SHP77 treated with DMSO at 0.1 percent for 48 hours (cell line): ENCODE results near the gene CTXN3.

Source experiments
- DNase-seq: peaks from one replicate; lab custom pipeline; 2025; lab: John Stamatoyannopoulos, UW

The CTXN3 gene

DNA sequence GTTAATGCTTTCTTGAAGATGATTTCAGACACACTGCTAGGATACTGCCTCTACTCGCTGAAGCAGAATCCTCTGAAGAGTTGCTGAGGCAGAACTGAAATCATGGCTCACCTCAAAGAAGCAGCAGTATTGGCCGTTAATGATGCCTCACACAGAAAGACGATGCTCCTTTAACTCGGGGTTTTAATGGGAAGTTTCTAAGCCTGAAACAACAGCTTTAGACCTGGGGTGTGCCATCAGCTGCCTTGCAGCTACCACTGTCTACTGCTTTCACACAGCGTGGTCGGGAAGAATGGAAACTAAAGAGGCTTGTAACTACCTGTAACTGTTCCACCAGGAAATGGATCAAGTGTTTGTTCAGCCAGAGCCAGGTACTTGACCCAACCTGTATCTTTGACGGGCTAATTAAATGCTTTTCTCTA lies at the start of gene CTXN3:
TSS of gene CTXN3 (plus strand) at position 65 of the 422 bp plus-strand sequence. CDS start 8,440 bp downstream, outside the sequence.
- peak; percentile 42 for DNase-seq

DNA sequence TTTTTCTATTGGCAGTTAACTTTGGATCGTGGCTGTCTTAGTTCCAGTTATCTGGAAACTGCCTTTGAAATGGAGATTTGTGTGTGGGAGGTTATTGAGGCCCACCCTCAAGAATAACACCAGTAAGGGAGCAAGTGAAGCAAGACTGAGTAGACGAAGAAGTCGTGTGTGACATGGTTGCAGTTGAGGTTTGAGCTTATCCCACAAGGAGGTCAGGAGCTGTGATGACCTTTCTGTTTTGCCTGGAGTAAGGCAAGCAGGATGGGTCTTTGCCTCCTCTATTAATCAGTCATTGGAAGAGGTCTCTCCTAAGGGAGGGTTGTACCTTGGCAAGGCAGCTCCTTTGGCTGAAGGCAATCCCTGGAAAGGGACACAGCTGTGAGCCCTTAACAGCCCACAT lies 49.6 kb upstream of the CTXN3 start:
- DNase-seq, result no peak

DNA sequence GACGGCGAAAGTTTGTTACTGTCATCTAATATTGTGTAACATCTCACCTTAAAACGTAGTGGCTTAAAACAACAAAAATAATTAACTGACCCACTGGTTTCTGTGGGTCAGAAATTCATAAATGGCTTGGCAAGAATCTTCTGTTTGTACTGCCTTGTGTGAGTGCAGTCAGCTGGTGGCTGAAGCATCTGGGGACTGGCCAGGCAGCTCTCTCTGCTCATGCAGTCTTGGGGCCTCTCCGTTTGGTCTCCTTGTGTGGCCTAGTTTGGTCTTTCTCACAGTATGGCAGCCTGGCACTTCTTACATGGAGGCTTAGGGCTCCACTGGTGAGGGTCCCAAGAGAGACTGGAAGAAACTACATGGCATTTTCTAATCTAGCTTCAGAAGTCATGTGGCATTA lies 49.0 kb upstream of the CTXN3 start:
- DNase-seq, result no peak

DNA sequence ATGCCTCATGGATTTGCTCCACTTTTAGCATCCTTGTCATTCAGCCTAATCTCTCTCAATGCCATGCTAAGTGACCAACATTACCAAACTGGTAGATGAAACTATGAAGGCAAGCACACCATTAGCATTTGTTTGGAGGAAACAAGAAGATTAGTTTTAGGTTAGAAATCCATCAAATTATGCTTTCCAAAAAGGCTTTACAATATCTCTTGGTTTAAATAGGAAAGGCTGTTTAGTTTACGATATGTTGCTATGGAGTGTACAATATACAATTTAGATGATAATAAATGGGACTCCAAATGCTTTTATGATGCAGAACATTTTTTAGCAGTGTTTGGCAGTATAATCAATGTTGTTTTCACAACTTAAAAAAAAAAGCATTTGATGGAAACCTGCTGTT lies 47.8 kb upstream of the CTXN3 start:
- DNase-seq, result no peak

DNA sequence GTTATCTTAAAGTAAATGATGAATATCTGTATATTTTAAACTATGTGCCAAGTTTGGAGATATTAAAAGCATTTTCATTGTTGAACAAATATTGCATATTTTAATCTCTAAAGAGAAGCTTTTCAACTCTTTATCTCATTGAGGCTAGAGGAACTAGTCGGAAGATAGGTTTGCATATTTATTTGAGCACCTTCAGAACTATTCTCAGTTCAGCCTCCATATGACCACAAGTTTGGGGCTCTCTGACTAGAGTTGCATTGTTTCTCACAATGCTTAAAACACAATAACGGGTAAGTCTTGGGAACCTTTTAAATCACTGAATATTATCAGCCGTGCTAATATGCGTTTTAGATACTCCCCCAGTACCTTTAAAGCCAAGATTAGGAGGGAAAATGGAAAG lies 47.3 kb upstream of the CTXN3 start:
- DNase-seq, result no peak

DNA sequence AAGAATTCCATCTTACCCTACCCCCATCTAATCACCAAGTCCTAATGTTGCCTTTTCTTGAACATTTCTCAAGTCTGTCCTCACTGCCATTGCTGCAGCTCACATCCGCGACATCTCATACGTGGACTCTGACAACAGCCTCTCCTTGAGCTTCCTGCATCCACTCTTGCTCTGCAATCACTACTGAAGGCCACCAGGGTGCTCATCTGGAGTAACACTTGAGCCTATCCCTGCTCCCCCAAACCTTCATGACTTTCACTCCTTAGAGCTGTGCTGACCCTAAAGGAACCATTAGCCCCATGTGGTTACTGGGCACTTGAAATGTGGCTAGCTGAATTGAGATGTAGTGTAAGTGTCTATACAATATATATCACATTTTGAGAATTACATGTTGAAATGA lies 46.4 kb upstream of the CTXN3 start:
- DNase-seq, result no peak

DNA sequence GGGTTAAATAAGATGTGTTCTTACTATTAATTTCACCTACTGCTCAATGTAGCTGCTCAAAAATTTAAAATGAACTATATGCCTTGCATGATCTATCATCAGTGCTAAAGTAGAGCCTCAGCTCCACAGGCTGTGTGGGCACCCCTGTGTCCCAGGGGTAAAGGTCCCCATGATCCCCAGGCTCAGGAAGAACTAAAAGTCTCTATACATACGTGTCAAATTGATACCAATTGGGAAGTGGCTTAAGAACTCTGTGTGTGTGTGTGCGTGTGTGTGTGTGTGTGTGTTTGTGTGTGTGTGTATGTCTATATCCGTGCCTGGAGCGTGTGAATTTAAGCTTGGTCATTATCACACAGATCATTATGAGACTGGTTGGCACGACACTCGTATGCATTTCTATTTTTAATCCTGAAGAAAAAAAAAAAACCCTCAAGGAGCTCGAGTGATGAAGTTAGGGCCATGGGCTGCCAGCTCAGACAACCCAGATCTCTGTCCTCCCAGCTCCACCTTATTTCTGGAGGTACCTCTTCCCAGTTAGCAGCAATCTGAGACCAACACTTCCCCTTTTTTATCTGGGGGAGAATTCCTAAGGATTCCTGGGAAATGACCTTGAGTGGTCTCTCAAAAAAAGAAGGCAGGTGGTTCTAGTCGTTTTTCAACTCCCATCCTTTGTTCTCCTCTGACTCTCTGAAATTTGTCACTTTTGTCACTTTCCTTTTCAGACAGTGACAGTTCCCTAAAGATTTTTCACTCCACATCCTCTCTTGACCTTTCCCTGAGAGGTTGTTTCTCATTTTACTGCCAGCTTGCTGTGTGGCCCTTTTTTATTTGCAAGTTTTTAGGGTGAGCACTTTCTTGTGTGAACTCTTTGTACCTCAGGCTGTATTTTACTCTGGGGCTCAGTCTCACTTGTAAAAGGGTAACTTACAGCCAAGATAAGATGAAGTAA lies 45.7 kb upstream of the CTXN3 start:
- DNase-seq, result no peak

DNA sequence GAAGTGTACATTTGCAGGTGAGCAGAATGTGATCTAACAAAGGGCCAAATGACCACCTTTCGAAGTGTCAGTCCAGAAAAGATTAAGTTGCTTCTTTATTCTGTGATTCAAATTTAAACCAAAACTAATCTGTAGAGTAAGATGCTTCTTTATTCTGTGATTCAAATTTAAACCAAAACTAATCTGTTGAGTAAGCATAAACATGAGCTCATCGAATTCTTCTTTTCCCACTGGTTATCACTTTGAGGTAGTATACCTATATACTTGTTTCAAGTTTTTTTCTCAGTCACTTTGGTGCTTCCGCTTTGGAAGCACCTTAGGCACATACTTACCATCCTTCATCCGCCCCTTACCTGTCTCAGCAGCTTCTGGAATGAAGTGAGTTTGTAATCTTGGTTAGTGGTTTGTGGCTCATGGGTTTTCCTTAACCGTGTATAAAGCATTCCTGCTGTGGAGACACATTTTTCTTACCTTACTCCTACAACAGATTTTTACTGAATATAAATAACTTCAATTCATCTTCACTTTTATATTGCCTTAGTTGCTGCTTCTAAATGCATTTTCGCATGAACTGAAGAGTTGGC lies 40.7 kb upstream of the CTXN3 start:
- DNase-seq, result no peak

DNA sequence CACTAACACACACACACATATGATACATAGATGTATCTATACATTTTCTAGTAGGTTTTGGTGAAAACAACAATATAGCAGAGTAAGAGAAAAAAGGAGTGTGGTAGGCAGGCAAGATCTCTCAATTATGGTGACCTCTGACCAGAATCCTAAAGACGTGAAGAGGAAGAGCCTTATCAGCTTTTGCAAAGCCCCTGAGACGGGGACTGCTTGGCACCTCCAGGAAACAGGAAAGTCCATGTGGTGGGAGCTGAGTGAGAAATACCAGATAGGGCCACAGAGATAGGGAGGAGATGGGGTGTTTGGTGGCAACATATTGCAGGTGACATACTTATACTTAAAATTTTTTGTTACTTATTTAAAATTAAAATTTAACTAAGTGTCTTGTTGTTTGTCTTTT lies 39.9 kb upstream of the CTXN3 start:
- no peak for DNase-seq

DNA sequence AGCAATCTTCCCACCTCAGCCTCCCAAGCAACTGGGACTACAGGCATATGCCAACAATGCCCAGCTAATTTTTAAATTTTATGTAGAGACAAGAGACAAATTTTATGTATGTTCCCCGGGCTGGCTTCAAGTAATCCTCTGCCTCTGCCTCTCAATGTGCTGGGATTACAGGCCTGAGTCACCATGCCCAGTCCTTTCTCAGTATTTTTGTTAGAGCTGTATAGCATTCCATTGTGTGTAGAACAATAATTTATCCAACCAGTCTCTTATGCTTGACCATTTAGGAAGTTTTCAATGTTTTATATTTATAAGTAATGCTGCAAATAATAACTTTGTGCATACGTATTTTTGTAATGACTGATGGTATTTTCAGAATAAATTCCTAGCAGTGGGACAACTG lies 38.9 kb upstream of the CTXN3 start:
- DNase-seq, result no peak

DNA sequence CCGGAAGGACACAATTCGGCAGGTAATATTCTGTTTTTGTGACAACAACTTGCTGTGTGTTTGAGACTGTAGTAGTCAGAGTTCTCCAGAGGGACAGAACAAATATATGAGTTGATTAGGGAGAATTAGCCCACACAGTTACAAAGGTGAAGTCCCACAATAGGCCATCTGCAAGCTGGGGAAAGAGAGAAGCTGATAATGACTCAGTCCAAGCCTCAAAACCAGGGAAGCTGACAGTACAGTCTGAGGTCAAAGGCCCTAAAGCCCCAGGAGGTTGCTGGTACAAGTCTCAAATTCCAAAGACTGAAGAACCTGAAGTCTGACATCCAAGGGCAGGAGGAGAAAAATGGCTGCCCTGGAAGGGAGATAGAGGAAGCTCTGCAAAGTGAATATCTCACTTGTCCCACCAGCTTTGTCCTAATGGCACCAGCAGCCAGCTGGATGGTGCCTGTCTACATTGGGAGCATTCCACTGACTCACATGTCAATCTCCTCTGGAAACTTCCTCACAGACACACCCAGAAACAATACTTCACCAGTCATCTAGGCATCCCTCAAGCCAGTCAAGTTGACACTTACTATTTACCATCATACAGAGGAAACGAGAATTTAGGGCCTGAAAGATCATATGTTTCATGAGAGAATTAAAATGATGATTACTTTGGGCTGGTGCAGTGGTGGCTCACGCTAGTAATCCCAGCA lies 36.3 kb upstream of the CTXN3 start:
- DNase-seq, result no peak

DNA sequence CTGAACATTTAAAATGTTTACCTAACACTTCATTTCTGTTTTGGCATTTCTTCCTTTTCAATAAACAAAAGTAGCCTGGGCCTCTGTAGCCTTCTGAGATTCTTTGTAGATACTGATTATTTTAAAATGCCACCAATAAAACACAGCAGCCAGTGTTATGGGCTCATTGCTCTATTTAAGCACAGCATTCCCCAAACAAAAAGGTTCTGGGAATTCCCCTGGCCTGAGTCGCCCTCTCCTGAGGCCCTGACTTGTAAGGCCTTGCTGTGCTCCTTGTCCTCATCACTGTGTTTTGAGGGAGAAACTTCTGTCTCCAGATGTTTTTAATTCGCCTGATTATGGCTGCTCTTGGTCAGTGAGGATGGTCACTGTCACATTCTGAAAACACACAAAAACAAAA lies 33.0 kb upstream of the CTXN3 start:
- DNase-seq, result no peak

DNA sequence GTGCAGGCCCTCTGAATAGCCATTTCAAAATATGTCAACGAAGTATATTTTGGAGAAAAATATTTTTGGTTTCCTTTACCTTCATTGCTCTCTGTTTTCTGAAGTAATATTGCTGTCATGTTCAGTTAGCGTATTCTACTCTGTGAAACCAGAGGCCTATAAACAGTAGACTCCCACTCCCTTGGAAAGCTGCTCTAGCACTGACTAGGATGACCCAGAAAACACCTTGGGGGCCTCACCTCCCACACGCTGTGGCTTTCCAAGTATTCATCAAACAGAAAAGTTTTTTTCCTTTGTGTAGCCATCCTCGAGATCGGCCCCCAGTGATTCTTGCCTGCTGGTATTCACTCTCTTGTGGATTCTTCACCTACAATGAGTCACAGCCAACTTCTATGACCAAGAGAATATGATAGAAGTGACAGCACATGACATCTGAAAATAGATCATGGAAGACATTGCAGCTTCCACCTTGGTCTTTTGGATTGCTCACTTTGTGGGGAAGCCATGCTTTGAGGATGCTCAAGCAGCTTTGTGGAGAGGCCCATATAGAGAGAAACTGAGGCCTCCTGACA lies 28.9 kb upstream of the CTXN3 start:
- no peak for DNase-seq

DNA sequence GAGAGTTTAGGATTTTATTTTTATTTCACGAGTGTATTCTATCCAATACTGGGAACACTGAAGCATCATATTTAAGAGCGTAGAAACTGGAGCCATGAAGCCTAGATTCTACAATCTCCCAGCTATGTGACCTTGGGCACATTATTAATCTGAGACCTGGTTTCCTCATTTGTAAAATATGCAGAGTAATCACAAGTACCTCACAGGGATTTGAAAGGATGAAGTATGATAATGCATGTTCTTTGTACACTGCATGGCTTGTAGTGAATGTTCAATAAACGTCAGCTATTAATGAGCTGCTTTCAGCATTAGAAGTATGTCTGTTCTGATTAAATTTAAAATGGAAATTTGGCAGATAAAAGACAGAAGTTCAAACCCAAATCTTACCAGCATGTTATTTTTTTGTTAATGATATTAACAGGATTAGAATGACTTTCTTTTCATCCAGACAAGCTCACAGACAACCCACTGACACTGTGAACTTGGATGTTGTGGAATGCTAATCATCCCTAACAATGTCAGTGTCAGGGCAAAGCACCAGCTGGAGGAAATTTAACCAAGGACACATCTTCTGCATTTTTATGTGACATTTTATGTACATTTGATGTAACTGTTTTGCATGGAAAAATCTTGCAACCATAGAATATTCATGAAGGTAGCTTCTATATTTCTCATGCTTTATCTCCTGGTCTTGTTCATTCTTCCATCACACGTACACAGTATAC lies 27.1 kb upstream of the CTXN3 start:
- no peak for DNase-seq

DNA sequence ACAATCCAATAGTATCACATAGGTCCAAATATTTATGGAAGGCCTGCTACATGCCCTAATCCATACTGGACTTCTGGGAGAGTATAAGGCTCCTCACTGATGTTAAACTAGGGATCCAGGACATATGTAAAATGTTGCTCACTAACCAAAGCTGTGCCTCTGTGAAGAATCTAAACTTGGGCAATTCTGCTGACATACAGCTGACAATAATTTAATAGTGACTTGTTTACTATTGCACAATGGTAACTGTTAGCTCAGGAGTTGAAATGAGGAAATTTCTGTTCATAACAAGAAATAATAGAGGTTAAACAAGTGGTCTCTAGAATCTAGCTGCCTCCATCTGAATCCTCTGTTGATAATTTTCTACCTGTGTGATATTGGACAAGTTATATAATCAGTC lies 14.9 kb upstream of the CTXN3 start:
- DNase-seq, result no peak

DNA sequence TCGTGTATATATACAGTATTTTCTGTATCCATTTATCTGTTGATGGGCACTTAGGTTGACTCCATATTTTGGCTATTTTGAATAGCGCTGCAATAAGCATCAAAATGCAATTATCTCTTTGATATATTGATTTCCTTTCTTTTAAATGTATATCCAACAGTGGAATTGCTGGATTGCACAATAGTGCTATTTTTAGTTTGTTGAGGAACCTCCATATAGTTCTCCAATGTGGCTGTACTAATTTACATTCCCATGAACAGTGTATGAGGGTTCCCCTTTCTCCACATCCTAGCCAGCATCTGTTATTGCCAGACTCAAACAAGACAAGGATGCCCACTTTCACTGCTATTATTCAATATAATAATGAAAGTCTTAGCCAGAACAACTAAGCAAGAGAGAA lies 9.1 kb upstream of the CTXN3 start:
- DNase-seq, result no peak

DNA sequence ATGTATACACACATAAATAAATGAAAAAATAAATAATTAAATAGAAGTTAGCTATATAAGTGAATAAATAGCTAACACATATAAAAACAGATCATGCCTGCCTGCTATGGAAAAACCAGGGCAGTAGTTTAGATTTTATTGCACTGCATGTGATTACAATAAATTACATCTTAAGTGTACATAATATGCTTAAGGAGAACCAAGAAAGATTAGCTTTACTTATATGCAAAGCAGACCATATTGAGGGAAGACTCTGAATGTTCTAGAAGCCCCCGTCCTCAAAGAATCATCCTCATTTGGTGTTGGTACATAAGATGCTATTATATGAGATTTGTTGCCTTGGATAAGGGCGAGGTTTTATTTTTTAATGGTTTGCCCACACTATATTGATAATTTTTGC lies 5.9 kb upstream of the CTXN3 start:
- DNase-seq, result no peak

DNA sequence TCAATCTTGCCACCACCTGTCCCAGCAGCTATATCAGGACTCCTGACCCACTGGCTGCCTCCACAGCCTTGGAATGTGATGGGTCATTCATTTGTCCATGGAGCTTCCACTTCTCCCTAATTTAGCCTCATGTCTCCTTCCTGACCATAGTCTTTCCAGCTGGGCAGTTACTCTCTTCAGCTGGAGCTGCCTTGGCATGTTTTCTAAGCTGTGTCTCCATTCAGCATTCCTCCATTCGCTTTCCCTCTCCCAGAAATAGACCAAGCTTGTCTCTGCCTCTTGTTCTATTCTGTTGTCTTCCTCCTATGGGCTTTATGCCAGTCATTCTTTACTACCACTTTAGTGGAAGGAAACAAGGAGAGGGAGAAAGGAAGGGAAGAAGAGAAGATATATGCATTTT lies 5.3 kb upstream of the CTXN3 start:
- DNase-seq, result no peak

DNA sequence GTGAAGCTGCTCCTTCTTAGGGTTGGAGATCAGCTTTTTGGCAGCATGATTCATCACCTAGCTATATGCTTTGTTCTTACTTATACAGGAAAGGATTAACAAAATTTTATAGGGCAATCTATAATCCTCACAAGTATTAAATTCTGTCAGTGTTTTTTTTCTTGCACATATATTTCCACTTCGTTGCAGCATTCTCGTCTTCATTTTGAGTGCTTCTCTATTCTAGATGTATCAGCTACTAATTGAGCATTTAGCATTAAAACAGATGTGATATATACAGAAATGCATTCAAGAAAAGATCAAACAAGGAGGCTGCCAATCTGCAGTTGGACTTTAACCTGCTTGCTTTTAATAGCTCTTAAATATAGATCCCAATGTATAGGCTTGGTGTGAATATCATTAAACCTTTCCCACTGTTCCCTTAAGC lies 3.6 kb upstream of the CTXN3 start:
- no peak for DNase-seq

DNA sequence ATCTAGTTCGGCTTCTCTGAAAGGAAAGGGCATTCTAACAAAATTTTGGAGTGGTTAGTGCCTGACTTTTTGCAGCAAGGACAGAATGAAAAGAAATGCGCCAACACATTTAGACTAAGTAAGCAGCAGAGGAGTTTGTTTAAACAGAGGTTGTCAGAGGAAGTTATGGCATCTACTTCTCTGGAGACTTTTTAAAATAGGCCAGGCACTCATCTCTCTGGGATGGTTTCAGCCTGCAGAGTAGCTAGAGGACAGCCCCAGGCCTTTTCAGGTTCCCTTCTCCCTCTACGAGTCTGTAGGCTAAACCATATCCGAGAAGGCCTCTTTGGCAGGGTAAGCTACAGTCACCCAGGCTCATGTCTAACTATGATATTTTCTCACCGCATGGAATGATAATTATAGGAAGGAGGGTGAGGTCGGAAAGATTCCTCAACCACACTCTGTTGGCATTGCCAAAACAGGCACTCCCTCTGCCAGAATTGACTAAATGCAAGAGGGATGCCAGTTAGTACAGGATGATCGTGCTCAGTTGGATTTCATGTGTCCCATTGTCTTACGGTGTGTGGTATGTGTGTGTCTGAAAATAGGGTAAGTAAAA lies 1.4 kb upstream of the CTXN3 start:
- DNase-seq, result no peak

DNA sequence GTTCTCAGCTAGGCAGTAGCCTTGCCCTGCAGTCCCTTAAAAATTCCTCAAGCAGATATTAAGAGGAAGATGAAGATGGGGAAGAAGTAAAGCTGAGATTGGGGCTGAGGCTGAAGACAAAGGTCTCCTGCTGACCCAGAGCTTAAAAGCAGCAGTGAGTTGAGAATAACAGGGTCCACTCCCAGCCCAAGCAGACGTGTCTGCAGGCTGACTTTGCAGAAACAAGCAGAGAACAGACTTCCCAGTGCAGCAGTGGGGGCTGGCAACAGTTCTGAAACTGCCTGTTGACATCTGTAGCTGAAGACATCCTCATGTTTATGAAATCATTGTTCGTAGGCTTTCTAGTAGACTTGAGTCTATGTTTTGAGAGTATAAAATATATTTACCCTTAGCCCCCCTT lies 1.1 kb downstream of the CTXN3 start:
- DNase-seq, result no peak

DNA sequence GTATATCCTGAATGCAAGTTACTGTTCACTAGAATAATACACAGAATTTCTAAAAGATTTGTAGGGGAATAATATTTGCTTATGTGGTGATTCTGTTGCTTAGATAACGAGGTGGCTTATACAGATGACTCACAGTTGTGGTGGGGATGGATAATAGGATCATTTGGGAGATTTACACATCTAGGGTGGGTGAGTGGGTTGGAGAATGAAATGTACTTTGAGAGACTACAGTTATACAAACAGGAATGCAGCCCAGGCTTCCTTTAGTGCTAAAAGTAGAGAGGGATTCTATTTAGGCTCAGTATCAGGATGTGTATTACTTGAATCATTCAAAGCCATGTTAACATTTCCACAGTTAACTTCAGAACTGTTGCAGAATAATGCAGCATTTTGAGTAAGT lies 1.8 kb downstream of the CTXN3 start:
- DNase-seq, result no peak
